Endothelial cell (in vitro differentiated cells): ENCODE measurements around the gene SERPINA7. TPM values are rescaled to one million over a fixed set of nuclear protein-coding genes. Genes with fewer than 3 reads are reported as not detected.
"Not testable (repeated sequence)": the region's sequence is repeated elsewhere in the genome, so short reads cannot be mapped to it uniquely, and the experiment has no call there.

Experiments used
- DNase-seq: peaks from one replicate; pipeline ENCODE4 v3.0.0; 2021; ENCODE audit warnings: low spot score
- H3K27ac Mint-ChIP-seq: one replicate; pipeline ENCODE4 v1.8.0; 2021; ENCODE audit warnings: mixed read lengths, inconsistent platforms; ENCODE audit not compliant: unreplicated experiment
- H3K27me3 Mint-ChIP-seq: one replicate; pipeline ENCODE4 v1.8.0; 2021; ENCODE audit warnings: mild to moderate bottlenecking, moderate library complexity, mixed read lengths, inconsistent platforms; ENCODE audit not compliant: unreplicated experiment
- H3K36me3 Mint-ChIP-seq: one replicate; pipeline ENCODE4 v1.8.0; 2021; ENCODE audit warnings: mild to moderate bottlenecking, low read depth, mixed read lengths, inconsistent platforms; ENCODE audit not compliant: unreplicated experiment
- H3K4me1 Mint-ChIP-seq: one replicate; pipeline ENCODE4 v1.8.0; 2021; ENCODE audit warnings: mild to moderate bottlenecking, mixed read lengths, inconsistent platforms; ENCODE audit not compliant: unreplicated experiment
- H3K4me3 Mint-ChIP-seq: one replicate; pipeline ENCODE4 v1.8.0; 2021; ENCODE audit warnings: mild to moderate bottlenecking, mixed read lengths, inconsistent platforms; ENCODE audit not compliant: unreplicated experiment
- H3K9me3 Mint-ChIP-seq: one replicate; pipeline ENCODE4 v1.8.0; 2021; ENCODE audit warnings: mixed read lengths, inconsistent platforms; ENCODE audit not compliant: unreplicated experiment
- CTCF ChIP-seq: fragments of 200-600 bp; sonication (generic); IDR thresholded peaks from one replicate; pipeline ENCODE4 v1.5.0; 2021; ENCODE audit warnings: antibody characterized with exemption; ENCODE audit not compliant: unreplicated experiment
- total RNA-seq: library from RNA; stranded (reverse); fragmentation: NEBNext Ultra II Directional; extraction: Animal tissue kit (Norgen Biotek cat#: 25700); gene quantifications from one replicate; pipeline ENCODE4 v1.2.1, GENCODE V29; 2021; ENCODE audit not compliant: unreplicated experiment

SERPINA7 gene
- total RNA-seq, 1 donor from 2014 or later = not detected

- DNase-seq = no peak
- no peaks in the 10 kb centered on the region for H3K9me3 Mint-ChIP-seq
- H3K27ac Mint-ChIP-seq = no peak overlapping the region
- H3K36me3 Mint-ChIP-seq = no peaks in the 10 kb centered on the region
- H3K4me3 Mint-ChIP-seq = no peak overlapping the region
- no peaks in the 10 kb centered on the region for H3K4me1 Mint-ChIP-seq
- no peak for TF ChIP-seq CTCF
- H3K27me3 Mint-ChIP-seq = no peaks in the 10 kb centered on the region
Measured at GRCh38 chrX:106022238-106022637, 16.3 kb downstream of the SERPINA7 start.

- Mint-ChIP-seq H3K9me3 (peaks cover 6% of the 10 kb centered on the region), H3K27ac (no peak overlapping the region), H3K27me3 (no peaks in the 10 kb centered on the region), H3K4me3 (no peak overlapping the region), H3K4me1 (no peaks in the 10 kb centered on the region), H3K36me3 (no peaks in the 10 kb centered on the region)
- TF ChIP-seq CTCF = no peak
- DNase-seq = no peak
Measured at GRCh38 chrX:106014119-106014775, 24.3 kb downstream of the SERPINA7 start.

DNA sequence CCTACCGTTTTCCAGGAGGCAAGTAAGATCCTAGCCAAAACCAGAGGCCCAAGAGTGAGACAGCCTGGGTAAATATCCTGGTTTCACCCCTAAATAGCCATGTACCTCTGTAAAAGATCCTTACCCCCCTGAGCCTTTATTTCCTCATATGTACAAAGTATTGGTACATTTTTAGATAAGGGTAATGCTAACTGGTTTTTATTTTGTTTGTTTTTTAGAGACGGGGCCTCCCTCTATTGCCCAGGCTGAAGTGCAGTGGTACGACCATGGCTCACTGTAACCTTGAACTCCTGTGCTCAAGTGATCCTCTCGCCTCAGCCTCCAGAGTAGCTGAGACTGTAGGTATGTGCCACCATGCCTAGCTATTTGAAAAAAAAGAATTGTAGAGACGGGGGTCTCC lies 29.4 kb downstream of the SERPINA7 start:
- no peak overlapping the region for H3K27ac Mint-ChIP-seq
- DNase-seq = no peak
- H3K4me3 Mint-ChIP-seq = no peak overlapping the region
- H3K4me1 Mint-ChIP-seq = no peaks in the 10 kb centered on the region
- peaks cover 6% of the 10 kb centered on the region for H3K9me3 Mint-ChIP-seq
- H3K36me3 Mint-ChIP-seq = no peaks in the 10 kb centered on the region
- TF ChIP-seq CTCF = no peak
- no peaks in the 10 kb centered on the region for H3K27me3 Mint-ChIP-seq

DNA sequence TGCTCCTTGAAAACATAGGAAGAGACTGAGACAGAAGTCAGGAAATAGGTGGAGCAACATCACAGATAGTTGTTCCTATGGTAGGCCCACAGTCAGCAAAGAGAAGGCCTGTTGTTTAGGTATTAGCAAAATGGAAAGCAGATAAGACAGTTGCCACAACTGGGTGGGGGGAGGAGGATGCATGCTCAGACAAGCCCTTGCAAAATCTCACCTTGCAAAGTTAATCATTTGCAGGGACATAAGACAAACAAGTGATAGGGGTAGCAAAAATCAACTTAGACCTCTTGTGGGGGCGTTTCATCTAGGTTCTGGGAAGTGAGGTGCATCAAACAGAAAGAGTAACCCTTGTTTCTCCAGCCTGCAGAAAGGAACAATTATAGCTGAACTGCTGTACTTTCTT lies 30.7 kb downstream of the SERPINA7 start:
- Mint-ChIP-seq H3K4me3 (no peak overlapping the region), H3K27ac (no peak overlapping the region), H3K27me3 (no peaks in the 10 kb centered on the region), H3K4me1 (no peaks in the 10 kb centered on the region), H3K36me3 (no peaks in the 10 kb centered on the region), H3K9me3 (peaks cover 6% of the 10 kb centered on the region)
- DNase-seq = no peak
- TF ChIP-seq CTCF = no peak

GRCh38 chrX:106005684-106006083 lies 32.8 kb downstream of the SERPINA7 start:
- Mint-ChIP-seq H3K27me3 (no peaks in the 10 kb centered on the region), H3K9me3 (no peaks in the 10 kb centered on the region), H3K4me1 (no peaks in the 10 kb centered on the region), H3K4me3 (no peak overlapping the region), H3K27ac (no peak overlapping the region), H3K36me3 (no peaks in the 10 kb centered on the region)
- no peak for TF ChIP-seq CTCF
- no peak for DNase-seq

- not testable (repeated sequence) for H3K9me3 Mint-ChIP-seq, H3K4me3 Mint-ChIP-seq, H3K4me1 Mint-ChIP-seq, H3K36me3 Mint-ChIP-seq, H3K27ac Mint-ChIP-seq, DNase-seq, H3K27me3 Mint-ChIP-seq
Measured at GRCh38 chrX:106000609-106001008, 37.9 kb downstream of the SERPINA7 start.
